GM18505 (cell line): Measurements from ENCODE around the gene PANK2.
"Not testable (repeated sequence)": the region's sequence is repeated elsewhere in the genome, so short reads cannot be mapped to it uniquely, and the experiment has no call there.

ENCODE experiments used
- ATAC-seq: cut with Tn5 transposase; IDR thresholded peaks from one replicate; pipeline ENCODE4 v1.9.1; 2021; ENCODE audit not compliant: unreplicated experiment
- POLR2A ChIP-seq: IDR thresholded peaks from 4 replicates; pipeline ENCODE4 v1.6.1; 2011; ENCODE audit warnings: borderline replicate concordance; ENCODE audit not compliant: insufficient read depth, insufficient read length; ENCODE audit errors: extremely low read depth

The PANK2 gene

DNA sequence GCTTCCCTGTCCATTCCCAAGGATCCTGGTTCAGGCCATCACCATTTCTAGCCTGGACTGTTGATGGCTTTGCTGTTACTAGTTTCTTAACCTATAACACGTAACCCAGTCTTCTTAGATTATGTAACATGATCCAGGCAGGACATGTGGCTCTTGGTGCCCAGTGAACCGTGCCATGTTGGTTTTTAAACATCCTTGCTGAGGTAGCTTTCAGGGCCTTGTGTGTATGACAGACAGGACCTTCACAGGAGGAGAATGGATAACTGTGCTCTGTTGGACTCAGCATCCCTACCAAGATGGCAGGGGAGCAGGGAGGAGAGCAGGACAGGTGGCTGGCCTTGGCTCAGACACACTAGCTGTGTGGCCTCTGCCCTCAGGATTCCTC lies 46.8 kb downstream of the PANK2 start:
- no peak for TF ChIP-seq POLR2A
- ATAC-seq, result no peak

DNA sequence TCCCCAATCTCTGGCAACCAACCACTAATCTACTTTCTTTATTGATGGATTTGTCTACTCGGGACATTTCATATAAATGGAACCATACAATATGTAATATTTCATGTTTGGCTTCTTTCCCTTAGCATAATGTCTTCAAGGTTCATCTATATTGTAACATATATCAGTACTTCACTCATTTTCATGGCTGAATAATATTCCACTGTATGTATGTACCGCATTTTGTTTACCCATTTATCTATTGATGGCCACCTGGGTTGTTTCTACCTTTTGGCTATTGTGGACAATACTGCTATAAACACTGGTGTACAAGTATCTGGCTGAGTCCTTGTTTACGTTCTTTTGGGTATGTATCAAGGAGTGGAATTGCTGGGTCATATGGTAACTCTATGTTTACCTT lies 48.4 kb downstream of the PANK2 start:
- no peak for ATAC-seq
- no peak for TF ChIP-seq POLR2A

- no peak for ATAC-seq
- TF ChIP-seq POLR2A, result no peak
These were observed 51.7 kb downstream of the PANK2 start for GRCh38 chr20:3940905-3941304.

GRCh38 chr20:3946666-3947065 lies 57.5 kb downstream of the PANK2 start:
- not testable (repeated sequence) for ATAC-seq

DNA sequence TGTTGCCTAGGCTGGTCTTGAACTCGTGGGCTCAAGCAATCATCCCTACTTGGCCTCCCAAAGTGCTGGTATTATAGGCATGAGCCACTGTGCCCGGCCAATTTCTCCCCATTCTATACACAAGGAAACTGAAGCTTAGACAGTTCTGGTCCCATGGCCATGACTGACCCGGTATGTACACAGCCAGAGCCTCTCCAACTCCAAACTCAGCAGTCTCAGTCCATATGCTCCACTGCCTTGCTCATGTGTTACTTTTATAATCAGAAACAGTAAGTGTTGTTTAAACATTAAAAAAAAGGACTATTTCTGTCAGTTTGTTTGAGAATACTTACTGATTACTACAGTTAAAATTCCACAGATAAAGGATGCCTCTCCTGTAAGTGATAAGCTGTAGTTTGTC lies 75.5 kb downstream of the PANK2 start:
- no peak for ATAC-seq
- TF ChIP-seq POLR2A, result no peak

GRCh38 chr20:3966571-3966970 lies 77.4 kb downstream of the PANK2 start:
- ATAC-seq, result no peak
- TF ChIP-seq POLR2A, result no peak

GRCh38 chr20:3970016-3970415 lies 80.8 kb downstream of the PANK2 start:
- TF ChIP-seq POLR2A, result no peak
- no peak for ATAC-seq

DNA sequence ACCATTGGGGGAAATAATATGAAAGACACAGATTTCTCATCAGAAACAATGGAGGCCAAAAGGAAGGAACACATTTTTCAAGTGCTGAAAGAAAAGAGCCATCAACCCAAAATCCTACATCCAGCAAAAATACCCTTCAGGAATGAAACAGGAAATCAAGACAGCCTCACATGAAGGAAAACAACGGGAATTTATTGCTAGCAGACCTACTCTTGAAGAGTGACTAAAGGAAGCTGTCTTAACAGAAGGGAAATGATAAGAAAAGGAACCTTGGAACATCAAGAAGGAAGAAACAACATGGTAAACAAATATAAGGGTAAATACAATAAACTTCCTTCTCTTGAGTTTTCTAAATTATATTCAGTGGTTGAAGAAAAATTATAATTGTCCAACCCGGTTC lies 82.0 kb downstream of the PANK2 start:
- TF ChIP-seq POLR2A, result no peak
- ATAC-seq, result no peak

- TF ChIP-seq POLR2A, result no peak
These were observed 83.0 kb downstream of the PANK2 start for GRCh38 chr20:3972161-3972560.

GRCh38 chr20:3972631-3973030 lies 83.4 kb downstream of the PANK2 start:
- not testable (repeated sequence) for ATAC-seq

More at GRCh38 chr20:3972161-3972560, 83.0 kb downstream of the PANK2 start:
- no peak for ATAC-seq

- TF ChIP-seq POLR2A, result no peak
- no peak for ATAC-seq
These were observed 84.5 kb downstream of the PANK2 start for GRCh38 chr20:3973705-3974104.

GRCh38 chr20:3976511-3976910 lies 87.3 kb downstream of the PANK2 start:
- no peak for ATAC-seq
- no peak for TF ChIP-seq POLR2A
